K562 (cell line): ENCODE measurements around the gene WASHC3. TPM values are rescaled to one million over a fixed set of nuclear protein-coding genes. Genes with fewer than 3 reads are reported as not detected.
A peak's percentile ranks its signal among the peaks of the same experiment; 100 is the strongest.

ENCODE experiments used
- E2F5 ChIP-seq: sonication (generic); formaldehyde crosslinking; IDR thresholded peaks from 2 replicates; pipeline ENCODE4 v1.8.0; 2022; ENCODE audit warnings: mild to moderate bottlenecking, missing genetic modification reagents
- HDAC3 ChIP-seq: fragments of 450-650 bp; IDR thresholded peaks from 2 replicates; pipeline ENCODE4 v1.6.1; 2018; ENCODE audit warnings: borderline replicate concordance, mild to moderate bottlenecking, moderate library complexity; ENCODE audit not compliant: partially characterized antibody
- MEIS2 ChIP-seq: fragments of 450-650 bp; IDR thresholded peaks from 2 replicates; pipeline ENCODE4 v1.6.1; 2014; ENCODE audit warnings: mild to moderate bottlenecking; ENCODE audit not compliant: partially characterized antibody
- MNT ChIP-seq, 2 experiments: fragments of 450-650 bp; conservative IDR thresholded peaks; 2 replicates each; pipeline ENCODE4 v1.6.1; 2017; ENCODE audit warnings: mild to moderate bottlenecking in 2 of 2, moderate library complexity in 2 of 2
- MTF1 ChIP-seq: fragments of 250-450 bp; sonication (Bioruptor Pico); IDR thresholded peaks from 2 replicates; pipeline ENCODE4 v1.9.0; 2021; ENCODE audit warnings: moderate library complexity, mild to moderate bottlenecking, inconsistent platforms, borderline replicate concordance
- NCOA4 ChIP-seq: fragments of 450-650 bp; IDR thresholded peaks from 2 replicates; pipeline ENCODE4 v1.6.1; 2018; ENCODE audit warnings: mild to moderate bottlenecking; ENCODE audit not compliant: partially characterized antibody
- NKRF ChIP-seq: fragments of 450-650 bp; IDR thresholded peaks from 2 replicates; pipeline ENCODE4 v1.6.1; 2016; ENCODE audit warnings: borderline replicate concordance
- PRPF4 ChIP-seq: fragments of 200-400 bp; formaldehyde crosslinking; IDR thresholded peaks from one replicate; pipeline ENCODE4 v1.6.1; 2017; ENCODE audit warnings: low read length, low read depth, mild to moderate bottlenecking; ENCODE audit not compliant: insufficient read depth, poor library complexity, severe bottlenecking
- RBBP5 ChIP-seq: fragments of 200-600 bp; sonication (generic); IDR thresholded peaks from 2 replicates; pipeline ENCODE4 v1.6.1; 2012; ENCODE audit warnings: borderline replicate concordance, mild to moderate bottlenecking, low read length, control low read depth, inconsistent platforms; ENCODE audit not compliant: insufficient read depth, poor library complexity, severe bottlenecking
- RBM22 ChIP-seq: fragments of 200-400 bp; formaldehyde crosslinking; IDR thresholded peaks from 2 replicates; pipeline ENCODE4 v1.6.1; 2018; ENCODE audit warnings: low read length, low read depth; ENCODE audit not compliant: poor library complexity, severe bottlenecking
- ZNF12 ChIP-seq: sonication (generic); formaldehyde crosslinking; IDR thresholded peaks from 2 replicates; pipeline ENCODE4 v1.4.0; 2020; ENCODE audit warnings: mild to moderate bottlenecking, missing genetic modification reagents
- ZNF174 ChIP-seq: fragments of 250-450 bp; sonication (Bioruptor Pico); IDR thresholded peaks from 2 replicates; pipeline ENCODE4 v1.4.0; 2020; ENCODE audit warnings: mild to moderate bottlenecking
- ZNF280B ChIP-seq: fragments of 250-450 bp; sonication (Bioruptor Pico); IDR thresholded peaks from 2 replicates; pipeline ENCODE4 v1.5.1; 2021; ENCODE audit warnings: mild to moderate bottlenecking
- polyA plus RNA-seq, 8 experiments: library from polyadenylated mRNA; depleted of rRNA in 4 of 8; stranded (reverse) in 5 of 8; unstranded in 3 of 8; fragments of >200 nt; fragmentation: Nextera tagmentation in 2 of 8; fragmentation: Illumina TruSeq in 1 of 8; extraction: Ambion mirVana in 2 of 8; extraction: Trizol in 1 of 8; gene quantifications; 2 replicates each; pipeline versions ENCODE4 v1.2.1 to v1.2.3, GENCODE V29; 2011 to 2014; ENCODE audit warnings: inconsistent platforms in 1 of 8, missing spikeins in 1 of 8
- total RNA-seq, 7 experiments: library from RNA; depleted of rRNA in 6 of 7; stranded (reverse); fragments of >200 nt in 6 of 7; fragmentation: Illumina TruSeq in 2 of 7; extraction: Trizol in 2 of 7; gene quantifications; 2 replicates each; pipeline versions ENCODE4 v1.2.1 to v1.2.3, GENCODE V29; 2011 to 2021; ENCODE audit warnings: low replicate concordance in 1 of 7

Gene WASHC3
- total and polyA plus RNA-seq, 9 of the 15 experiments (the other 6 are each of a cell fraction or from before 2014, with no cell fraction given): 14.3 to 74.9 (median 35.1) TPM

- no peak for TF ChIP-seq NCOA4
- no peak for TF ChIP-seq PRPF4
- TF ChIP-seq RBM22: no peak
- no peak for TF ChIP-seq ZNF174
- no peak for TF ChIP-seq ZNF12
- no peak for TF ChIP-seq NKRF
- no peak for TF ChIP-seq RBBP5
- TF ChIP-seq MTF1: no peak
- TF ChIP-seq E2F5 (CRISPR knock-in tag): no peak
- no peak for TF ChIP-seq HDAC3
- no peak for TF ChIP-seq ZNF280B (CRISPR knock-in tag)
- TF ChIP-seq MNT (conservative IDR thresholded peaks at IDR 0.05): 0 out of 4 replicates have a peak, but pooled peaks of 1 of the 2 experiments have one; percentile 18
- TF ChIP-seq MEIS2: peak; percentile 94
Measured at GRCh38 chr12:102095677-102096263, 34.0 kb upstream of the WASHC3 start (continued).
